K562 (cell line): Measurements from ENCODE around the gene IQUB. TPM values are rescaled to one million over a fixed set of nuclear protein-coding genes. Genes with fewer than 3 reads are reported as not detected.
A peak's percentile ranks its signal among the peaks of the same experiment; 100 is the strongest.

Source experiments
- E4F1 ChIP-seq: fragments of 250-450 bp; sonication (Bioruptor Pico); IDR thresholded peaks from 2 replicates; pipeline ENCODE4 v1.5.0; 2021; ENCODE audit warnings: mild to moderate bottlenecking, borderline replicate concordance
- ELF2 ChIP-seq: fragments of 250-450 bp; sonication (Bioruptor Pico); IDR thresholded peaks from 2 replicates; pipeline ENCODE4 v1.5.0; 2021; ENCODE audit warnings: mild to moderate bottlenecking
- EZH2 ChIP-seq: IDR thresholded peaks from 2 replicates; pipeline ENCODE4 v1.6.1; 2012; ENCODE audit warnings: low read depth, mild to moderate bottlenecking, inconsistent platforms, low read length, borderline replicate concordance
- HNRNPUL1 ChIP-seq: fragments of 200-400 bp; formaldehyde crosslinking; IDR thresholded peaks from 2 replicates; pipeline ENCODE4 v1.6.1; 2017; ENCODE audit warnings: low read length
- MAX ChIP-seq: sonication (generic); formaldehyde crosslinking; IDR thresholded peaks from 2 replicates; pipeline ENCODE4 v1.9.0; 2022; ENCODE audit warnings: mild to moderate bottlenecking, missing genetic modification reagents
- MECOM ChIP-seq: fragments of 250-450 bp; sonication (Bioruptor Pico); IDR thresholded peaks from 2 replicates; pipeline ENCODE4 v1.8.0; 2022; ENCODE audit warnings: inconsistent platforms
- MITF ChIP-seq: IDR thresholded peaks from 2 replicates; pipeline ENCODE4 v1.6.1; 2014; ENCODE audit warnings: antibody characterized with exemption
- NEUROD1 ChIP-seq: fragments of 150-350 bp; IDR thresholded peaks from 2 replicates; pipeline ENCODE4 v1.6.1; 2014; ENCODE audit warnings: borderline replicate concordance, low read length, low read depth; ENCODE audit not compliant: partially characterized antibody
- NFIX ChIP-seq: fragments of 250-450 bp; sonication (Bioruptor Pico); IDR thresholded peaks from 2 replicates; pipeline ENCODE4 v1.4.0; 2020; ENCODE audit warnings: low read depth, mild to moderate bottlenecking, moderate library complexity
- NR1H2 ChIP-seq: sonication (generic); formaldehyde crosslinking; IDR thresholded peaks from 2 replicates; pipeline ENCODE4 v1.4.0; 2020; ENCODE audit warnings: mild to moderate bottlenecking, missing genetic modification reagents
- NR2C2 ChIP-seq, 2 experiments: fragments of 200-800 bp in 1 of 2; sonication (Bioruptor generic) in 1 of 2; sonication (generic) in 1 of 2; formaldehyde crosslinking in 1 of 2; IDR thresholded peaks; 2 replicates each; pipeline versions ENCODE4 v1.6.1 to v1.8.0; 2016 to 2022; ENCODE audit warnings: mild to moderate bottlenecking in 1 of 2, missing compliant biosample characterization in 1 of 2, missing genetic modification characterization in 1 of 2, missing genetic modification reagents in 1 of 2
- SPI1 ChIP-seq: IDR thresholded peaks from 2 replicates; pipeline ENCODE4 v1.6.1; 2011; ENCODE audit warnings: low read depth, low read length, control low read depth, borderline replicate concordance
- TRIM25 ChIP-seq: fragments of 450-650 bp; IDR thresholded peaks from 2 replicates; pipeline ENCODE4 v1.7.0; 2016; ENCODE audit warnings: borderline replicate concordance
- ZBTB26 ChIP-seq: fragments of 450-650 bp; formaldehyde crosslinking; IDR thresholded peaks from 2 replicates; pipeline ENCODE4 v1.4.0; 2022; ENCODE audit warnings: missing genetic modification characterization
- ZNF165 ChIP-seq: fragments of 250-450 bp; sonication (Bioruptor Pico); IDR thresholded peaks from 2 replicates; pipeline ENCODE4 v1.4.0; 2020; ENCODE audit warnings: borderline replicate concordance
- ZNF589 ChIP-seq: fragments of 200-800 bp; sonication (Bioruptor generic); IDR thresholded peaks from 2 replicates; pipeline ENCODE4 v1.6.1; 2016; ENCODE audit warnings: low read depth, missing genetic modification characterization, missing compliant biosample characterization
- ZNF830 ChIP-seq: fragments of 250-450 bp; sonication (Bioruptor Pico); IDR thresholded peaks from 2 replicates; pipeline ENCODE4 v1.5.0; 2021; ENCODE audit warnings: mild to moderate bottlenecking
- polyA plus RNA-seq, 8 experiments: library from polyadenylated mRNA; depleted of rRNA in 4 of 8; stranded (reverse) in 5 of 8; unstranded in 3 of 8; fragments of >200 nt; fragmentation: Nextera tagmentation in 2 of 8; fragmentation: Illumina TruSeq in 1 of 8; extraction: Ambion mirVana in 2 of 8; extraction: Trizol in 1 of 8; gene quantifications; 2 replicates each; pipeline versions ENCODE4 v1.2.1 to v1.2.3, GENCODE V29; 2011 to 2014; ENCODE audit warnings: inconsistent platforms in 1 of 8, missing spikeins in 1 of 8
- total RNA-seq, 7 experiments: library from RNA; depleted of rRNA in 6 of 7; stranded (reverse); fragments of >200 nt in 6 of 7; fragmentation: Illumina TruSeq in 2 of 7; extraction: Trizol in 2 of 7; gene quantifications; 2 replicates each; pipeline versions ENCODE4 v1.2.1 to v1.2.3, GENCODE V29; 2011 to 2021; ENCODE audit warnings: low replicate concordance in 1 of 7

IQUB gene
- total and polyA plus RNA-seq, 9 of the 15 experiments (the other 6 are each of a cell fraction or from before 2014, with no cell fraction given), result 0.62 to 2.6 (median 1.4) TPM

GRCh38 chr7:123498601-123499000 is 35.8 kb downstream of the IQUB start (continued):
- no peak for TF ChIP-seq NR2C2 (CRISPR knock-in tag; IDR thresholded peaks at IDR 0.05)
- TF ChIP-seq NR2C2 (tag; IDR thresholded peaks at IDR 0.05), result no peak
- 0 out of 2 replicates have a peak, but pooled peaks have one; percentile 32 for TF ChIP-seq ZNF589
- TF ChIP-seq EZH2, result no peak
- TF ChIP-seq ZBTB26 (CRISPR knock-in tag), result no peak
- no peak for TF ChIP-seq TRIM25
- no peak for TF ChIP-seq SPI1
- TF ChIP-seq NFIX (CRISPR knock-in tag), result no peak
- no peak for TF ChIP-seq NR1H2 (CRISPR knock-in tag)
- peak; percentile 82; the same call in 1 of the 2 replicates for TF ChIP-seq MECOM (CRISPR knock-in tag)
- TF ChIP-seq MAX (CRISPR knock-in tag), result no peak; the same call in 1 of the 2 replicates
- TF ChIP-seq ZNF830 (CRISPR knock-in tag), result no peak
- no peak for TF ChIP-seq ELF2 (CRISPR knock-in tag)
- no peak for TF ChIP-seq E4F1 (CRISPR knock-in tag)
- TF ChIP-seq HNRNPUL1, result no peak
- TF ChIP-seq NEUROD1, result no peak
- no peak for TF ChIP-seq ZNF165 (CRISPR knock-in tag)
- no peak for TF ChIP-seq MITF
